ENCODE data around the gene GRB7.
"Not testable (repeated sequence)": the region's sequence is repeated elsewhere in the genome, so short reads cannot be mapped to it uniquely, and the experiment has no call there.

Gene GRB7

GRCh38 chr17:39737760-39738567 lies at the start of gene GRB7:
Gene GRB7 (plus strand): TSS chr17:39737938. CDS start chr17:39742302, 4,364 bp downstream.
- no peak within 1 kb of the TSS for H3K4me3 ChIP-seq (ENCODE audit: low read depth, low read length)
- no peak for TF ChIP-seq CTCF (IDR thresholded peaks at IDR 0.05; ENCODE audit: borderline replicate concordance, insufficient read depth, low read depth, low read length)

DNA sequence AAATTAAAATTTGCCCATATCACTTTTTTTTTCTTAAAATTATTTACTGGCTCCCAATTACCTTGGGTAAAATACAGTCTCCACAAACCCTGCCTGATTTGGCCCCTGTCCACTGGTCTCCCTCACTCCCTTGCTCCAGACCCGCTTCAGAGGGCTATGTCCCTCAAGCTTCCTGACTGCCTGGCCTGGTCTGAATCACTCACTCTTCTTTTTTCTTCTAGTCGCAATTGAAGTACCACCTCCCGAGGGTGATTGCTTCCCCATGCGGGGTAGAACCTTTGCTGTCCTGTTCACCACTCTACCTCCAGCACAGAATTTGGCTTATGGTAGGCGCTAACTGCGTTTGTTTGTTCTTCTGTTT lies 49.3 kb upstream of the GRB7 start:
- no peak for TF ChIP-seq CTCF (IDR thresholded peaks at IDR 0.05; ENCODE audit: borderline replicate concordance, insufficient read depth, low read depth, low read length)

DNA sequence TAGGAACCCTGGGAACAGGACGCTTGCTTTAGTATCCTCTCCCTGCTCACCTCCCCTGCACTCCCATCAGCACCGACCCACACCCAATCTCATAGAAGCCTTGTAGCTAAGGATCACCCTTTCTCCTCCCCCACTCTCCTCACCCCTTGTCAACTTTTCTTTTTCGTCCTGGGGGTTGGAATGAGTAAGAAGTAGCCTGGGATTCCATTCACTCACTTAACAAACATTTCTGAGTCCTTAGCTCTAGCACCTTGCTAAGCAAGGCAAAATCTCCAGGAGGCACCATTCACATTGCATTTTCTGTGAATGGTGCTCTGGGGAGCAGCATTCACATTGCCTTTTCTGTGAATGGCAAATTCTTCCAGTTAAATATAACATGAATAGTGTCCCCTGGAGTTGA lies 48.8 kb upstream of the GRB7 start:
- H3K4me3 ChIP-seq (ENCODE audit: low read depth, low read length) = no peak overlapping the region
- no peak for TF ChIP-seq CTCF (IDR thresholded peaks at IDR 0.05; ENCODE audit: borderline replicate concordance, insufficient read depth, low read depth, low read length)

More for the DNA sequence above, 49.3 kb upstream of the GRB7 start:
- peak overlapping the region; percentile 67 for H3K4me3 ChIP-seq (ENCODE audit: low read depth, low read length)

DNA sequence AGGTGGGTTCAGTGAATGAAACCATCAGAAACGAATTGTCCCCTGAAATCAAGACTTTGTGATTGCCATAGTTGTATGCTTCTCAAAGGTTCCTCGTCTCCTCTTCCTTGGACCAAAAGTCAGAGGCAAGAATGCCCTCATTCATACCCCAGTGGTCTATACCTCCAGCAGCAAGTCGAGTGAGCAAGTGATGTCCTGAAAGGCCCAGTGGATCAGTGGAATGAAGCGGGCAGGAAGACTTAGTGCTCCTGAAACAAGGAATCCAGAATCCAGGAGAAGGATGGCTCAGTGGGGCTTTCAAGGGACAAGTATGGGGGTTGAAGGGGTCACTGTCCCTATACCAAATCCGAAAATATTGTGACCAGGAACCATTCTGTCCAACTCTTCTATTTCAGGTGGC lies 43.1 kb upstream of the GRB7 start:
- H3K4me3 ChIP-seq (ENCODE audit: low read depth, low read length) = no peak overlapping the region
- no peak for TF ChIP-seq CTCF (IDR thresholded peaks at IDR 0.05; ENCODE audit: borderline replicate concordance, insufficient read depth, low read depth, low read length)

- H3K4me3 ChIP-seq (ENCODE audit: low read depth, low read length) = no peak overlapping the region
- TF ChIP-seq CTCF (IDR thresholded peaks at IDR 0.05; ENCODE audit: borderline replicate concordance, insufficient read depth, low read depth, low read length) = no peak
These were observed 42.7 kb upstream of the GRB7 start for GRCh38 chr17:39695089-39695474.

DNA sequence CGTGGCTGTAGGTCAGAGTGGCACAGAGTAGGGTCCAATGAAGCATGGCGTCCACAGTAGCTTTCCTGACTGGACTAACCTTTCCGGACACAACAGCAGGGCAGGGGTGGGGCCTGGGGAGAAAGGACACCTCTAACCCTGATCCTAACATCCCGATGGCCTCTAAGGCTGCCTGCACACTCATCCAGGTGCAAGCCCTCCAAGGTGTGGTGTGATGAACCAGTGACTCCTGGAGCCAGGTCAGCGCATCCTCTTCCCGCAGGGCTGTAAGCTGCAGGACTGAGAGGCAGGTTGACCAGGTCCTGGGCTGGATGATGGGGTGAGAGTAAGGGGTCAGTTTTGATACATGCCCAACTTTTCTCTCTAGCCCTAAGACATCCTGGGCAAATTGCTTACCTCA lies 41.0 kb upstream of the GRB7 start:
- no peak overlapping the region for H3K4me3 ChIP-seq (ENCODE audit: low read depth, low read length)
- TF ChIP-seq CTCF (IDR thresholded peaks at IDR 0.05; ENCODE audit: borderline replicate concordance, insufficient read depth, low read depth, low read length) = no peak

GRCh38 chr17:39697961-39698360 lies 39.8 kb upstream of the GRB7 start:
- H3K4me3 ChIP-seq (ENCODE audit: low read depth, low read length) = no peak overlapping the region
- TF ChIP-seq CTCF (IDR thresholded peaks at IDR 0.05; ENCODE audit: borderline replicate concordance, insufficient read depth, low read depth, low read length) = no peak

DNA sequence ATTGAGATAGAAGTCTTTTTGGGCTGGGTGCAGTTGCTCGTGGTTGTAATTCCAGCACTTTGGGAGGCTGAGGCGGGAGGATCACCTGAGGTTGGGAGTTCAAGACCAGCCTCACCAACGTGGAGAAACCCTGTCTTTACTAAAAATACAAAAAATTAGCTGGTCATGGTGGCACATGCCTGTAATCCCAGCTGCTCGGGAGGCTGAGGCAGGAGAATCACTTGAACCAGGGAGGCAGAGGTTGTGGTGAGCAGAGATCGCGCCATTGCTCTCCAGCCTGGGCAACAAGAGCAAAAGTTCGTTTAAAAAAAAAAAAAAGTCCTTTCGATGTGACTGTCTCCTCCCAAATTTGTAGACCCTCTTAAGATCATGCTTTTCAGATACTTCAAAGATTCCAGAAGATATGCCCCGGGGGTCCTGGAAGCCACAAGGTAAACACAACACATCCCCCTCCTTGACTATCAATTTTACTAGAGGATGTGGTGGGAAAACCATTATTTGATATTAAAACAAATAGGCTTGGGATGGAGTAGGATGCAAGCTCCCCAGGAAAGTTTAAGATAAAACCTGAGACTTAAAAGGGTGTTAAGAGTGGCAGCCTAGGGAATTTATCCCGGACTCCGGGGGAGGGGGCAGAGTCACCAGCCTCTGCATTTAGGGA lies 38.5 kb upstream of the GRB7 start:
- H3K4me3 ChIP-seq (ENCODE audit: low read depth, low read length) = not testable (repeated sequence)

All from GM12875 (cell line).